ENCODE data around the gene PSME2.

PSME2 gene

GRCh38 chr14:24141097-24141880 lies 5.1 kb downstream of the PSME2 start, which contains the start of gene EMC9:
Gene EMC9, minus strand, starts transcription at chr14:24141591. Its CDS starts 287 bp downstream, at chr14:24141304.
- in situ Hi-C loops (cut with HindIII; ENCODE audit: low sequenced_read_pairs) = no loop called here
- peak; percentile 100 for DNase-seq (ENCODE audit: low read depth, low spot score)
- H3K4me3 ChIP-seq (ENCODE audit: low read depth, low read length) = peak within 1 kb of the TSS; percentile 84
- TF ChIP-seq CTCF (IDR thresholded peaks at IDR 0.05; ENCODE audit: low read depth, low read length) = peak; percentile 23

GRCh38 chr14:24139272-24139934 lies 7.0 kb downstream of the PSME2 start:
- in situ Hi-C loops (cut with HindIII; ENCODE audit: low sequenced_read_pairs) = no loop called here
- no peak for DNase-seq (ENCODE audit: low read depth, low spot score)
- no peak for TF ChIP-seq CTCF (IDR thresholded peaks at IDR 0.05; ENCODE audit: low read depth, low read length)
- H3K4me3 ChIP-seq (ENCODE audit: low read depth, low read length) = peak overlapping the region; percentile 7

- TF ChIP-seq CTCF (IDR thresholded peaks at IDR 0.05; ENCODE audit: low read depth, low read length) = no peak
- no peak for DNase-seq (ENCODE audit: low read depth, low spot score)
- in situ Hi-C loops (cut with HindIII; ENCODE audit: low sequenced_read_pairs) = no loop called here
- no peak overlapping the region for H3K4me3 ChIP-seq (ENCODE audit: low read depth, low read length)
Measured at GRCh38 chr14:24138396-24139271, 7.8 kb downstream of the PSME2 start.

GRCh38 chr14:24137529-24138395 lies 8.6 kb downstream of the PSME2 start:
- no peak for TF ChIP-seq CTCF (IDR thresholded peaks at IDR 0.05; ENCODE audit: low read depth, low read length)
- no peak for DNase-seq (ENCODE audit: low read depth, low spot score)
- H3K4me3 ChIP-seq (ENCODE audit: low read depth, low read length) = no peak overlapping the region
- in situ Hi-C loops (cut with HindIII; ENCODE audit: low sequenced_read_pairs) = no loop called here

GRCh38 chr14:24136684-24137528 lies 9.5 kb downstream of the PSME2 start:
- in situ Hi-C loops (cut with HindIII; ENCODE audit: low sequenced_read_pairs) = no loop called here
- no peak for DNase-seq (ENCODE audit: low read depth, low spot score)
- peak overlapping the region; percentile 62 for H3K4me3 ChIP-seq (ENCODE audit: low read depth, low read length)
- no peak for TF ChIP-seq CTCF (IDR thresholded peaks at IDR 0.05; ENCODE audit: low read depth, low read length)

Data from astrocyte of the spinal cord (primary cell).